Parathyroid adenoma (tissue), 2 donors: Measurements from ENCODE around the gene IL21.

ENCODE experiments used
- H2AFZ ChIP-seq: fragments of 300-600 bp; sonication (generic); one replicate; pipeline ENCODE4 v1.7.0; 2017; ENCODE audit warnings: antibody characterized with exemption, mild to moderate bottlenecking
- H3K27ac ChIP-seq: fragments of 300-600 bp; sonication (generic); one replicate; pipeline ENCODE4 v1.7.0; 2017
- H3K27me3 ChIP-seq: fragments of 300-600 bp; sonication (generic); one replicate; pipeline ENCODE4 v1.7.0; 2017; ENCODE audit warnings: low read length; ENCODE audit not compliant: control insufficient read depth, insufficient read depth
- H3K36me3 ChIP-seq: fragments of 300-600 bp; sonication (generic); one replicate; pipeline ENCODE4 v1.7.0; 2017; ENCODE audit warnings: low read length; ENCODE audit not compliant: control insufficient read depth, insufficient read depth
- H3K4me1 ChIP-seq: fragments of 300-600 bp; sonication (generic); one replicate; pipeline ENCODE4 v1.7.0; 2017; ENCODE audit warnings: control low read depth
- H3K4me2 ChIP-seq: fragments of 300-600 bp; sonication (generic); one replicate; pipeline ENCODE4 v1.7.0; 2017; ENCODE audit warnings: low read length
- H3K4me3 ChIP-seq: fragments of 300-600 bp; sonication (generic); one replicate; pipeline ENCODE4 v1.7.0; 2017; ENCODE audit warnings: low read depth, low read length
- H3K79me2 ChIP-seq: fragments of 300-600 bp; sonication (generic); one replicate; pipeline ENCODE4 v1.7.0; 2017; ENCODE audit warnings: control low read depth
- H3K9ac ChIP-seq: fragments of 300-600 bp; sonication (generic); one replicate; pipeline ENCODE4 v1.7.0; 2017; ENCODE audit warnings: mild to moderate bottlenecking
- H3K9me3 ChIP-seq: fragments of 300-600 bp; sonication (generic); one replicate; pipeline ENCODE4 v1.7.0; 2017; ENCODE audit warnings: low read length; ENCODE audit not compliant: control insufficient read depth
- TF ChIP-seq, protein P1 (sequence below): fragments of 300-600 bp; sonication (generic); IDR thresholded peaks from one replicate; pipeline ENCODE4 v1.7.0; 2017; ENCODE audit warnings: antibody characterized with exemption, mild to moderate bottlenecking
- donor health status: primary hyperparathyroidism.

Gene IL21

DNA sequence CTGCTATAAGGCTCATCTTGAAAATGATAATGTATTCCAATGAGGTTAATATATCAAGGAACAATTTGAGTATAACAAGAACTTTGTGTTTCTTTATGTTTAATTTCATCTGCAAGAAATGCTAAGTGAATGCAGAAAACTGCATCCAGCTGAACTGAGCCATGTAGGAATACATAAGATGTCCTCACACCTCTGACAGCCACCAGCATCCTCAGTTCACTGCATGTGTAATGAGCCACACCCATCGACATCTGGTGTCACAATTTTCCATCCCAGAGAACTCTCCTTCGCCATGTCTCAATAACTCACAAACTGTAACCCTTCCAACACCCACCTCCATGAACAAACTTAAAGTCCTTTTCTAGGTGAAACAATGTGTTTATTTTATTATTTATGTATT, 3.3 kb upstream of the IL21 start:
- H3K27me3 ChIP-seq, result no peaks in the 10 kb centered on the region
- no peaks in the 10 kb centered on the region for H3K36me3 ChIP-seq
- no peak overlapping the region for H3K27ac ChIP-seq
- H3K9ac ChIP-seq, result no peak overlapping the region
- H3K4me2 ChIP-seq, result no peak overlapping the region
- no peak overlapping the region for H3K4me3 ChIP-seq
- H2AFZ ChIP-seq, result no peak overlapping the region
- TF ChIP-seq, protein P1, sequence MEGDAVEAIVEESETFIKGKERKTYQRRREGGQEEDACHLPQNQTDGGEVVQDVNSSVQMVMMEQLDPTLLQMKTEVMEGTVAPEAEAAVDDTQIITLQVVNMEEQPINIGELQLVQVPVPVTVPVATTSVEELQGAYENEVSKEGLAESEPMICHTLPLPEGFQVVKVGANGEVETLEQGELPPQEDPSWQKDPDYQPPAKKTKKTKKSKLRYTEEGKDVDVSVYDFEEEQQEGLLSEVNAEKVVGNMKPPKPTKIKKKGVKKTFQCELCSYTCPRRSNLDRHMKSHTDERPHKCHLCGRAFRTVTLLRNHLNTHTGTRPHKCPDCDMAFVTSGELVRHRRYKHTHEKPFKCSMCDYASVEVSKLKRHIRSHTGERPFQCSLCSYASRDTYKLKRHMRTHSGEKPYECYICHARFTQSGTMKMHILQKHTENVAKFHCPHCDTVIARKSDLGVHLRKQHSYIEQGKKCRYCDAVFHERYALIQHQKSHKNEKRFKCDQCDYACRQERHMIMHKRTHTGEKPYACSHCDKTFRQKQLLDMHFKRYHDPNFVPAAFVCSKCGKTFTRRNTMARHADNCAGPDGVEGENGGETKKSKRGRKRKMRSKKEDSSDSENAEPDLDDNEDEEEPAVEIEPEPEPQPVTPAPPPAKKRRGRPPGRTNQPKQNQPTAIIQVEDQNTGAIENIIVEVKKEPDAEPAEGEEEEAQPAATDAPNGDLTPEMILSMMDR, result no peak
- H3K4me1 ChIP-seq, result no peaks in the 10 kb centered on the region
- no peaks in the 10 kb centered on the region for H3K9me3 ChIP-seq
- H3K79me2 ChIP-seq, result no peaks in the 10 kb centered on the region

DNA sequence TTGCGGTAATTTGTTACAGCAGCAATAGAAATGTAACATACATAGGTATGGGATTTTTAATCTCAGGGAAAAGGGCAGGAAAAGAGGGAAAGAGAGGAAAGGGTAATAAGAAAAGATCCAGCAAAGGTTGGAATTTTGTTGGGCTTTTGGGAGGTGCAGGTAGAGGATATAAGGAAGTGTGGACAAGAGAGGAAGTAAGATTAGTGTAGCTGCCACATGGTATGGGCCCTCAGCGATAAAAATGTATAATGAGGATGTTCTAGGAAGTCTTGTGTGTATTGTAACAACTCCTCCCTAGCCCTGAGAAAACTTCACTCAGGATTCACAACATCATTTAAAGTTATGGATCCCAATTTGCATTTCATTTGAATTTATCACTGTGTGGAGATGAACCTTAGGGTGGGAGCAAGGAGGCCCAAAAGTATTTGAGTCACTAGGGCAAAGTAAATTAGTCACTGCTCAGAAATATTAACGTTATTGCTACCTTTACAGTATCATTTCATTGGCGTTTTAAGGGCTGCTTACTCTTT, 2.8 kb upstream of the IL21 start:
- H3K4me3 ChIP-seq, result no peak overlapping the region
- H3K9me3 ChIP-seq, result no peaks in the 10 kb centered on the region
- no peaks in the 10 kb centered on the region for H3K36me3 ChIP-seq
- TF ChIP-seq, protein P1, result no peak
- no peaks in the 10 kb centered on the region for H3K4me1 ChIP-seq
- H3K27ac ChIP-seq, result no peak overlapping the region
- H3K9ac ChIP-seq, result no peak overlapping the region
- no peaks in the 10 kb centered on the region for H3K79me2 ChIP-seq
- no peak overlapping the region for H3K4me2 ChIP-seq
- H2AFZ ChIP-seq, result no peak overlapping the region
- no peaks in the 10 kb centered on the region for H3K27me3 ChIP-seq

DNA sequence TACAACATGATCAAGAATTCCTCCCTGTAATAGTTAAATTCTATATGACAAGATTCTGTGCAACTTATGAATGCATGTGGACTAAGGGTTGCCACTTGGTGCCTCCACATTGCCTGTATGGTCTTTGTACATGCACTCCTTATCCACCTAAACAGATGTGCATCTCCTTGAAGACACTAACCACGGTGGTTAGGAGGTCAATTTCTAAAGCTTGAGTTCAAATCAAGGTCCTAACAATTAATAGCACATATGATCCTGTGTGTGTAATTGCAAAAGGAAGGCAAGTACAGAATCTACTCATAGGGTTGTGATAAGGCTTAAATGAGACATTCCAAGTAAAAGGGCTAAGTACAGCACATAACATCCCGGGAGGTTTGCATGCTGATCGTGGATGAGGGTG, 1.5 kb upstream of the IL21 start:
- H3K4me3 ChIP-seq, result no peak overlapping the region
- no peaks in the 10 kb centered on the region for H3K79me2 ChIP-seq
- H3K9me3 ChIP-seq, result no peaks in the 10 kb centered on the region
- H3K27ac ChIP-seq, result no peak overlapping the region
- no peaks in the 10 kb centered on the region for H3K27me3 ChIP-seq
- no peak overlapping the region for H2AFZ ChIP-seq
- no peak overlapping the region for H3K4me2 ChIP-seq
- no peaks in the 10 kb centered on the region for H3K36me3 ChIP-seq
- H3K4me1 ChIP-seq, result no peaks in the 10 kb centered on the region
- no peak overlapping the region for H3K9ac ChIP-seq
- TF ChIP-seq, protein P1, result no peak

DNA sequence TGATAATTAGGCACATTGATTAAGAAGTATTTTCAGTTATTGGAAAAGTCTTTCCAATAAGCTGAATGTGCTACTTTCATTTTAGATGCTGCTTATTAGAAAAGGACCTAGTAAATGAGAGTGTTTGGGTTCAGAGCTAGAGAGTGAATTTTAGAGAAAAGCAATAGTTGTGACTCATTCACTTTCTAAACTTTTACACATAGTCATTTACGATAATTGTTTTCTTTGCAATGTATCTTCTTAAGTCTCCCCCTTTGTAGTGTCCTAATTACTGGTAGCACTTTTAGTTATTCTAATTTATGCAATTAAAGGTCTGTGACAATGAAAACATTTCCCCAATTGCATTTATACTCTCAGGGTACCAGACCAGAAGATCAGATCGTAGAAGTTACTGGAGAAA, 1.3 kb downstream of the IL21 start:
- no peak overlapping the region for H3K9ac ChIP-seq
- TF ChIP-seq, protein P1, result no peak
- no peaks in the 10 kb centered on the region for H3K9me3 ChIP-seq
- H3K27ac ChIP-seq, result no peak overlapping the region
- H3K4me2 ChIP-seq, result no peak overlapping the region
- H3K79me2 ChIP-seq, result no peaks in the 10 kb centered on the region
- H3K4me3 ChIP-seq, result no peak overlapping the region
- no peaks in the 10 kb centered on the region for H3K36me3 ChIP-seq
- no peaks in the 10 kb centered on the region for H3K4me1 ChIP-seq
- H3K27me3 ChIP-seq, result peaks cover 2% of the 10 kb centered on the region
- no peak overlapping the region for H2AFZ ChIP-seq
